Astrocyte of the hippocampus (primary cell): ENCODE measurements around the gene CCDC146.
"Not testable (repeated sequence)": the region's sequence is repeated elsewhere in the genome, so short reads cannot be mapped to it uniquely, and the experiment has no call there.

Experiments
- DNase-seq: peaks from one replicate; pipeline ENCODE4 v3.0.0; 2011; ENCODE audit warnings: low read depth, low spot score

The CCDC146 gene

DNA sequence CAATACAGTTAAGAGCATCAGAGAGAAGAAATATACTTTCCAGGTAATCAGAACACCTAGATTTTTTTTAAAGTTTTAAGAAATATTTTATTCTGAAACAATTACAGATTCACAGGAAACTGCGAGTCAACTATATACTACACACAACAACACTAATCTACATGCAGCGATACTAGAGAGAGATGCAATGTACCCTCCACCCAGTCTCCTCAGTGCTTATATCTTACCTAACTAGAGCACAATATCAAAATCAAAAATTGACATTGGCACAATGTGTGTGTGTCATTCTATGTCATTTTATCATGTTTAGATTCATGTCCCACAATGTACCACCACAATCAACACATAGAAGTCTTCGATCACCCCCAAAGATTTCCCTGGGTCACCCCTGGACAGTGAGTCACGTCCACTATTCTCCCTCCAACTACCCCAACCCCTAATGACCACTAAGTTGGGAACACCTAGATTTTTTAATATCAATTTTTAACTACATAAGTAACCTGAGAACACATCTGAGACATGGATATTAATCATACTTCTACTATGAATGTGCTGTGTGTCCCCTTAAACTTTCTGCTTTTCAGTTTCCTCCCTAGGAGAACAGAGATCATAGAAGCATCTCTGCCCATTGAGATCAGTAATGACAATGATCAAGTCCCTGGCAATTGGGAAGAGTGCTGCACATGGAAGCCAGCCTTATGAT is 207.2 kb downstream of the CCDC146 start:
- no peak for DNase-seq

DNA sequence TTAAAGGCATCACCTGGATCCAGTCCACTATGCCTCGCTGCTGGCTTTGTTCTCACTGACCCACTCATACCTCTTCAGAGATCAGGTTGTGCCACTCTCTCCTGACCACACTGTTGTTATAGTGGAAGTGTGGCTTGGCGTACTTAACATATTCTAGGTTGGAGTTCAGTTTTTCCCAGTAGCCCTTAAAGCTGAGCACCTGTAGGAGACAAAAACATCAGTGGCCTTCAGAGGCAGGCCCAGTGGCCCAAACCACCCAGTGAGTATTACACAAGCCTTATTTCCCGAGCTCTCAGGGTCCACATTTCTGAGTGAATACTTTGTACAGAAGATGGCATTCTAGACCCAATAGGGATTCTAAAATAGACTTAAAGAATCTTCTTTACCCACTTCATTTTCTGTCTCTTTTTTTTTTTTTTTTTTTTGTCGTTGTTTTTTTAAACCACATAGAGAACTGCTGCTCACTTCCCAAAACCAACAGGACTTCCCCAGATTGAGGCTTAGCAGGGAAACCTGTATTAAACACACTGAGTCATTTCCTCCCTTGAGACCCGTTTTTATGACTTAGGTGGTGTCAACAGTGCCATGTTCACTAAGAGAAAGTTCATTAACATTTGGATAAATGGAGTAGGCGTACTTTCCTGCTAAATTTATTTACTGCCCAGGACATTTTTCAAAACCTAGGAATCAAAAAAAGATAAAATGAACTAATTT is 207.9 kb downstream of the CCDC146 start:
- DNase-seq: no peak

DNA sequence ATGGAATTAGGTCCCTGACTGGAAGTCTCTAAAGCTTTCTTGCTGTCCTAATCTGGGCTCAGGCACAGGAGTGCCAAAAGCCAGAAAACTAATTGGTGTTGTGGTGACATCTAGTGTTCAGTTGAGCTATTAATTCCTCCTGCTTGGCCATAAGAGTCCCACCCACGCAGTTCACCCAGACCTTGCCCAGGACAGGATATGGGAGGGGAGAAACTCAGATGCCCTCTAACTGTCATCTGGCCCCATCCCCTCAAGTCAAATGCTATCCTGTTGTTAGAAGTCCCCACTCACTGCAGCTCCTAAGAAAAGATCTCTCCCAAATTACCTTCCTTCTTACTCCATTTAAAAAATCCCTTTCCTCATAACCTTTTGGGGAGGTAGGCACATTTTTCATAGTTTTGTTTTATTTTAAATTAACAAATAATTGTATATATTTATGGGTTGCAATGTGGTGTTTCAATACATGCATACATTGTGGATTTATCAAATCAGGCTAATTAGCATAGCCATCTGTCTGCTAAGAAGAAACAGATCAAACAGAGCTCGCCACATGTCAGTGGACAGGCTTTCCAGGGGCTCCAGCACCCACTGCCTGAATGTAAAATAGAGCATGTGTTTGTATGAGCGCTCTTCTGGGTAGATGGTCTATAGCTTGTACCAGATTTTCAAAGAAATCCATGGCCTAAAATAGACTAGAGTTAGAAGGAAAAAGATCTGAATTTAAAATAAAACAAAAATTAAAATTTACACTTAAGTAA is 209.7 kb downstream of the CCDC146 start:
- peak; percentile 91 for DNase-seq

DNA sequence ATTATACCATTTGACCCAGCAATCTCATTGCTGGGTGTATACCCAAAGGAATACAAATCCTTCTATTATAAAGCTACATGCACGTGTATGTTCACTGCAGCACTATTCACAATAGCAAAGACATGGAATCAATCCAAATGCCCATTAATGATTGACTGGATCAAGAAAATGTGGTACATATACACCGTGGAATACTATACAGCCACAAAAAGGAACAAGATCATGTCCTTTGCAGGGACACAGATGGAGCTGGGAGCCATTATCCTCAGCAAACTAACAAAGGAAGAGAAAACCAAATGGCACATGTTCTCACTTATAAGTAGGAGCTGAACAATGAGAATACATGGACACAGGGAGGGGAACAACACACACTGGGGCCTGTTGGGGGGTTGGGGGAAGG is 211.6 kb downstream of the CCDC146 start:
- DNase-seq: not testable (repeated sequence)

DNA sequence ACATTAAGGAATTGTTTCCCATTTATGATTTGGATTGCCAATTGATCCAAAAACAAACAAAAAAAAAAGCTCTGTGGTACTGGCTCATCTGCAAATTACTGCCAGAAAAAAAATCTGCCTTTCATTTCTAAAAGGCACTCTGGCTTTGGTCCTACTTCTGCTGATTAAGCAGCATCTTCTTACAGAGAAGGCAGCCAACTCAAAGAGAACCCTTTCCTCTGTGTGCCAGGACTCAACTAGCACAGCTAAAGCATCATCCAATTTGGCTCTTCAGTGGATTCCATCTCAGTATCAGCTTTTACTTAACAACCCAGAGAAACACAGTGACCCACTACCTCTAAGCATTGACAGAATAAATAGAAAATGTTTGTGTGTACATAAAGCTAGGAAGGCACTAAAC is 213.2 kb downstream of the CCDC146 start:
- no peak for DNase-seq

DNA sequence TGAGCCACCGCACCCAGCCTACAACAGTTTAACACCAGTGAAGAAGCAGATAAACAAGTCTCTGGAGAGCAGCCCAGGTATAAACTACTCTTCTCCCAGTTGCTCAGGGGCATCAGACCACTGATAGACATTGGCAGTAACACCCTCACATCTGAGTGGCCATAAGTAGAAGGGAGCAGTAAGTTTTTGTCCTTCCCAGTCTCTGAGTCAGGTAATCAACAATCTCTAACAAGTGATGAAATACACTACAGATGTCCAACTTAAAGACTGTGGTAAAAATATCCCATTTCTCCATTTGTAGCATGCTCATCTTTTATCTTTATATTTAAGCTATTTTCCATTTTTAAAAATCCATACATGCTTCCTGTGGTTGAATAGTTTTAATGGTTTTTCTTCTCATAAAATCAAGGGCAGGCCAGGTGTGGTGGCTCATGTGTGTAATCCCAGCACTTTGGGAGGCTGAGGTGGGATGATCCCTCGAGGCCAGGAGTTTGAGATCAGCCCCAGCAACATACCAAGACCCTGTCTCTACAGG is 215.1 kb downstream of the CCDC146 start:
- no peak for DNase-seq

DNA sequence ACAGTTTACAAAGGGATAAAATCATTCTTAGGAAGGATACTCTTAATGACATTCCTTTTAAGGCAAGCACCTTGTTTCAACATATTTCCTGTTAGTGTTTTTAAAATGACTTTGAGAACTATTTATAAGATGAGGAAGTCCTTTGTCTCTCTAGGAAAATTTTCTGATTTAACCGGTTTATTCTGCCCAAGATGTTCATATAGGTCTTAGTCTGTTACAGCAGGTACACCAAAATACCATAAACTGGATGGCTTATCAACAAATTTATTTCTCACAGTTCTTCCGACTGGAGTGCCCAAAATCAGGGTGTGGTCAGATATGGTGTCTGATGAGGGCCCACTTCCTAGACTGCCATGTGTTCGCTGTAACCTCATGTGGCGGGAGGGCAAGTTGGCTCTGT is 215.8 kb downstream of the CCDC146 start:
- DNase-seq: no peak

DNA sequence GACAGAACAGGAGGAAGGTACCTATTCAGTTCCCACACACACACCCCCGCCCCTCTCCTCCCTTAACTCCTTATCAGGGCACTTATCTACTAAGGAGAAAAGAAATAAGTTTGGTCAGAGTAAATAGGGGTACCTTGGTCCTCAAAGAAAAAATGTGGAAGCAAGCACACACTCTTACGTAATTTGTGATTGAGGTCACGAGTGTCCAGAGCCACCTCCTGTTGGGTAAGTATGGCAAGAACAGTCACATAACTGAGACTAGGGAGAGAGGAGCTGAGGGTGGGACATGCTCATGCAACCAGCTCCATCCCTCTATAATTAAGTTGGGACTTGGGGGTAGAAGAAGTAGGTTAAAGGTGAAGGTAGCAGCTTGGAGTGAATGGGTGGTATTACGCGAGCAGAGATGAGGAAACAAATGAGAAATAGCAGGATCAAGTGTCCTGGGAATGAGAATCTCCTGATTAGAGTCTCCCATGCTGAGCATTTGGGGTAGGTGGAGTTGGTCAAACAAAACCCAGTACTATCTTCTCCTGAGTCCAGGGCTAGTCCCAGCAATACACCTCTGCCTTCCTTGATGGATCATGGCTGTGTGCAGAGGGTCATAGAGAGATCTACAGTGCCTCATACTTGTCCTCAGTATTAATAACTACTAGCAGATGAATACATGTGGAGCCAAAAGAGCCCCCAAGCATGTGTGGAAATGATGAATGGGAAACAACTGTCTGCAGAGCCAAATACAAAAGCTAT is 216.6 kb downstream of the CCDC146 start:
- DNase-seq: no peak

DNA sequence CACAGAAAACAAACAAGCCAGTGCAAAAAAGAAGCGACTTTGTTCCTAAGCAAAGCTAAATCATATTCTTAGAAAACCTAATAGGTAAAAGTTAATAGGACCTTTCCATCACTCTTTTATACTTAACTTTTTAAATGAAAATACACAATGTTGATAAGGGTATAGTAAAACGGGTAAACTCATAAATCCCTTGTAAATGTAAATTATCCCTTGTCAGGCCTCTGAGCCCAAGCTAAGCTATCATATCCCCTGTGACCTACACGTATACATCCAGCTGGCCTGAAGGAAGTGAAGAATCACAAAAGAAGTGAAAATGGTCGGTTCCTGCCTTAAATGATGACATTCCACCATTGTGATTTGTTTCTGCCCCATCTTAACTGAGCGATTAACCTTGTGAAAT is 217.3 kb downstream of the CCDC146 start:
- no peak for DNase-seq
